HK-2 (cell line): ENCODE data around the gene AJUBA.
"Not testable (repeated sequence)": the region's sequence is repeated elsewhere in the genome, so short reads cannot be mapped to it uniquely, and the experiment has no call there.

ENCODE experiments used
- DNase-seq: peaks from one replicate; pipeline ENCODE4 v3.0.0-alpha.2; 2018; ENCODE audit not compliant: unreplicated experiment

Gene AJUBA

DNA sequence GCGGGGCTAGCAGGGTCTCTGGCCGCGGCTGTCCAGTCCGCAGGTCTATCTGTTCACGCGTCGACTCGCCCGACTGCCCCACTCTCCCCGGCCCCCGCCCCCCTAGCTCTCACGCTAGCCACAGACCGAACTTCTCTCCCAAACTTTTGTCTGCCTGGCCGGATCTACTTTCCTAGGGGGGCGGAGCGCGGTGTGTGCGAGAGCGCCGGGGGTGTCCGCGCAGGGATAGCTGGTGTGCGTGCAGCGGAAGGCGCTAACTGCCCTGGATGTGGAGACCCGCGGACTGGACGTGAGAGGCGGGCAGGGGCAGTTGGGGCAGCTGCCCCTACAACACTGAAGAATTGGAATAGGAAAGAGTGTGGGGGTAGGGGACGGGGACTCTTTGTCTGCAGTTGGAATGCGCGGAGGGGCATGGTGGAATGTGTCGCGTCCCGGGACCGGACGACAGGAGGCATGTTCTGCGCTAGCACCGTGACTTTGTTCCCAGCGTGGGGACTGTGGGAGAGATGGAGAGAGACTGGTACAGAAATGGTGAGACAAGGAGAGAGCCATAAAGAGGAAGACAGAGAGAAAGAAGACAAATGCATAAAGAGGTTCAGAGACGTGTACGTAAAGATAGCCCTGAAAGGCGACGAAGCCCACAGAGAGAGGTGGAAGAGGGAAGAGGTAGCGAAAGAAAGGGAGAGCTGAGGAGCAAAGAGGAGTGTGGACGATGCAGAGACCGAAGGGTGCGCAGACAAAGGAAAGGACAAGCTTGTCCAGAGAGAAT is at the start of gene AJUBA:
TSS of gene AJUBA (minus strand) at position 75 of the 769 bp plus-strand sequence. CDS start 285 bp downstream, outside the sequence.
- peak; percentile 93 for DNase-seq

DNA sequence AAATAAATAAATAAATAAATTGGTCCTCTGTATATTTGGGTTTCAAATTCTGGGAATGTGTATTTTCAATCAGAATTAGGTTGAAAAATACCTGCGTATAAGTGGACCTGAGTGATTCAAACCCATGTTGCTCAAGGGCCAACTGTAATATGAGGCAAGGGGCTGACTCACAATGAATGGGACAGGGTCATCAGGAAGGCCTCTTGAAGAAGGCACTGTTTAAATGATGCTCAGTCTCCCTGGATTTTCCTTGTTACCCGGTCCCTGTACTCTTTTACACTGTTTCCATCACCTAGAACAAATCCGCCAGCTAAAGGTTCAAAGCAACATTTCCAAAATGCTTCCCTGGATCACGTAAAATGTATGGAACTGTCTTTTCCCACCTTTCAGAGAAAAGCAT is 48.6 kb upstream of the AJUBA start:
- DNase-seq, result no peak

DNA sequence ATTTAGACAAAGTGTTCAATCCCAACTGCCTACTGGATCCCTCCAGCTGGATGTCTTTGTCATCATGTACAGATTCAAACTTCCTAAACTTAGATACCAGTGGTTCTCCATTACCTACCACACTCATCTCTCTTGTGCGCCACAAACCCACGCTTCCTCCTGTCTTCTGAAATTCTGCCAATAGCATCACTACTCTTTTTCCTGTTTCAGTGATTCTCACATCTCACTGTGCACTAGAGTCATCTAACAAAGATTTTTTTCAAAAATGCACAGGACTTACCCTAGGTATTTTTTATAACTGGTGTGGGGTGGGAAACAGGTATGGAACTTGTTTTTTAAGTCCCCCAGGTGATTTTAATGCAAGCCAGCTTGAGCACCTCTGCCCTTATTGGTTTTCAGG is 46.4 kb upstream of the AJUBA start:
- DNase-seq, result no peak

DNA sequence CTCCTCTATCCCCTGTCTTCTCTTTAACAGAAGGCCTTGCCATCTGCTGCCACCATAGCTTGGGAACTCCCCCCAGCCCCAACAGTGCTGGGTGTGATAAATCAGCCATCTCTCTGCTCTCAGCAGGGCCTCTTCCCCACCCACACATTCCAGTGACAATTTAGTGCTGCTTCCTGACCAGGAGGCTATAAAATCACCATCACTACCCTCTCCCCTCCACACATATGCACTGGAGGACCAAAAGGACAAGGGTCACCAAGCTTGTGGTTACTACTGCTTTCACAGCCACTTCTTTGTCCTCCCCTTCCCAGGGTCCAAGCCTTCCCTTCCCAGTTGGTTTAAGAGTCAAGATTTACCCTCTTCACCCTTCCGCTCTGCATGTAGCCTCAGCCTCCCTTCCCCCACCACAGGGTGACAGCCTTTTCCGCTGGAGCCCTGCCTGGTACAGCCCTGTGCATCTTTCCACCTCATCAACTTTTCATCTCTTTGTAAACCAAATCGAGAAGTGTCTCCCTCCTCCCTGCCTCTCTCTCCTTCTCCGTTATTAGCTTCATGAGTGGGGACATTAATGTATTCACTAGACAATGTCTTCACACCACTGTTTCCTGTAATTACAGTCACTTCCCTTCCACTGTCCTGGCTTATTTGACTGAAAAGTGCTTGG is 42.9 kb upstream of the AJUBA start:
- DNase-seq, result no peak

DNA sequence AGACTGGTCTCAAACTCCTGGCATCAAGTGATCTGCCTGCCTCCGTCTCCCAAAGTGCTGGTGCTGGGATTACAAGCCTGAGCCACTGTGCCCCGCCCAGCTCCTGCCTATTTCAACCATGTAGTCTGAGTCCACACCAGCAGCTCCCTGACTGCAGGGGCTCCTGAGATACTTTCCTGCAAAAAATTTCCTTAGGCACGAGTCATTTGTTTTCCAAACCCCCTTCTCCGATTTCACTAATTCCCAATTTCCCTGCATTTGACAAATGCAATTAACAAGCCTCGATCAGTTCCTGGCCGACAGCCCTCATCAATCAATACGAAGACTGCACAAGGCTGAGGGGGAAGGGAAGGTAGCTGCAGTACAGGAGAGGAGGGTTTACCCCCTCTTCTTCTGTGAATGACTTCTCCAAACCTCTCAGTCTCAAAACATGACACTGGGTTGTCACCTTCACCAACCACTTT is 42.3 kb upstream of the AJUBA start:
- DNase-seq, result no peak

DNA sequence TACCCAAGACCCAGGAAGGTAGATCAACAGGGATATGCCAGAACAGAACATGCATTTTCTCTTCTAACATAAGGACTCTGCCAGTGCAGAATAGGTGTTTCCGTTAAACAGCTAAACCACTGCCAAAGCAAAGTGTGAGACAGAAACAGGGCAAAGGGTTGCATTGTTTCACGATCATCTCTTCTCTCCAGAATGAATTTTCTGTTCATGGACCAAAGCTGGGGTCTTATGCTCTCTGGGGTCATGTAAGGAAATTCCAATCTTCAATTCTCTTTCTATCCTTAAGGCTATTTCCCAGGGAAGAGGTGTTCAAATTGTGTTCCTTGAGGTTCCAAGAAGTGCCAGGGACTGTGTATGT is 41.4 kb upstream of the AJUBA start:
- no peak for DNase-seq

DNA sequence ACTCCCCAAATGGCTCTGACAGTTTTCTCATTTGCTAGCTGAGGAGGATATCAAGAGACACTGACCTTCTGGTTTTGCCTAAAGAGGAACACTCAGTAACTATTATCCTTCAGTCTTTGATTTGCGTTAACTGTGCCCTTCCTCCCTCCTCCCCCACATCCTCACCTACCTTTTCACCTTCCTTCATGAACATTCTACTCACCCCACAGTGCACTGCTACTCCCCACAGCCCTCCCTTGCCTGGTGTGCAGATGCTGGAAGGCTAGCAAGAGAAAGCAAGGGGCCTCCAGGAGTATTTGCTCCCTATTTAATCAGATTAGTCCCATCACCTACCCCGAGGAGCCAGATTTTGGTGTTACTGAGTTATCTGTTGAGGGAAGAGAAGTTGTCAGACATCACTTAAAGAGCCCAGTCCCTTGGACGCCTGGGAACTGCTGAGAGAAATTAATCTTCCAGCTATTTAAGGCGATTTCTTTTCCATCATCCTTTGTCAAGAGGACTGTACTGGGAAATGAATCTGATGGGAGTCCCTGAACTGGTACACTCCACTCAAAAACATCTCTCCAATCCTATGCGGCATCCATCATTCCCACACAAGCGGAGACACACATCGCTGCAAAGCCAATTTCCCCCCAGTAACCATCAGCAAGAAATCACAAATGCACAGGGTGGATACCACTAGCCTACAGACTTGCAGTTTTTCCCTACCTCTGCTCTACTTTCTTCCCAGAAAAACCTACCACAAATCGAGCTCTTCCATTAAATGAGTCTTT is 40.9 kb upstream of the AJUBA start:
- DNase-seq, result no peak

DNA sequence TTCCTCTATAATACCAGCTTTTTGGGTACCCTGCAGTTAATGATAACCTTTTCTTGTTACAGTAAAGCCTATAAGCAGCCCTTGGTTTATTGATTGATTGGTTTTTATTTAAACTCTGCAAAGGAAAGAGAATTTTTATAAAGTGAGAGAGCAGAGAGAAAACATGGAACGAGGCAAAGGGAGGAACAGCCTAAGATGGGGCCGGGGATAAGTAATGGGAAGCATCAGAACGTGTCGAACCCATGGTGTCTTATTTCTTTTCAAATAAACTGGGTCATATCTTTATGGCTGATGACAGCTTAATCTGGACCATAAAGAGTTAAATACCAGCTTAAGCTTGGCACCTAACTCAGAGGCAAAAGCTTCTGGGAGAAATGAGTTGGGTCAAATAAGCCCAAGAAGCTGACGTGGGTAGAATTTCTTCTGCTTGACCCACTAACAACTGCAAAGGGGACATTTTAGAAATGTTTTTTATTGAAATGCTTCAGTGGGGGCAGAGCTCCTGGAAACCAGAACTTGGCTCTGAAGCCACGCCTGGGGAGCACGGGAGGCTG is 39.6 kb upstream of the AJUBA start:
- DNase-seq, result no peak

DNA sequence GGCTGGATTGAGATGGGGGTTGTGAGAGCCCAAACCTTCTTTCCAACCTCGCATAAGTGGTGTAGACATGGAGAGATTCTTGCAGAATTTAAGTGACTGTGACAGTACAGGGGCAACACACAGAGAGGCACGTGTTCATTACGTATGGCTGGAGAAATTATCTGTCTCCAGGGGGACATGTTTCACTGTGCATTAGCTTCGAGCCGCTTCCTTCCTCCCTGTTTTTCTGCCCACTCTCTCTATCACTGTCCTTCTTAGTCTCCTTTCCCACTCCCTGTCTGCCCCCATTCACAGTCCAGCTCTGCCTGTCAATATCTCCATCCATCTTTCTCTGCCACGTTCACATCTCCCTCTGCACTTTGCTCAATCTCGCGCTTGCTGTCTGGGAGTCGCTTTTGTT is 39.1 kb upstream of the AJUBA start:
- no peak for DNase-seq

DNA sequence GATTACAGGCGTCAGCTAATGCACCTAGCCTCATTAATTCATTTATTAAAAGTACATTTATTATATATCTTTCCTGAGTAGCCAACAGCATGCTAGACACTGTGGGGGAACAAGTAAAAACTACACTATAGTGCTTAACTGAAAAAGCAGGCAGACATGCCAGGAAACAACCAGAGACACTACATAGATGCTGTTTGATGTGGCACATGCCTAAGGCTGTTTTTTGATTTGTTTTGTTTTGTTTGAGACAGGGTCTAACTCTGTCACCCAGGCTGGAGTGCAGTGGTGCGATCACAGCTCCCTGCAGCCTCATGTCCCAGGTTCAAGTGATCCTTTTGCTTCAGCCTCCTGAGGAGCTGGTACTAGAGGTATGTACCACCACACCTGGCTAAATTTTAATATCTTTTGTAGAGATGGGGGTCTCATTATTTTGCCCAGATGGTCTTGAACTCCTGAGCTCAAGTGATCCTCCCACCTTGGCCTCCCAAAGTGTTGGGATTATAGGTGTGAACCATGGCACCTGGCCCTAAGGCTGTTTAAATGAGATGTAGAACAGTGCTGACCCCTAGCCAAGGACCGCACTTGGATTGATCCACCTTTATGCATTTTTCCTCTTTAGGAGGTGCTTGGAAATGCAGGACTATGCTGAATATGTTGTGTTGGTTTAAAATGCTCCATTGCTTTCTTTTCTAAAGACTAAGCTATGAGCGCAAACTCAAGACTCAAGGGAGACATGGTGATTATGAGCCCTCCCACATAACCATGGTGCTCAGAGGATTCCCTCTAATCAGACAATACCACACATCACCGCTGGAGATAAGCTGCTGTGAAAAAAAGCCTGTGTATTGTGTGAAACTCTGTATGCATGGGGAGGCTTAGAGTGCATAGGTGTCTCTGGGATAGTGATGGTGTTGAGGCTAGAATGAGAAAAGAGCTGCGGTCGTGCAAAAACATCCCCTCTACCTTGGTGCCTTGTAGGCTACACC is 38.1 kb upstream of the AJUBA start:
- DNase-seq, result no peak

DNA sequence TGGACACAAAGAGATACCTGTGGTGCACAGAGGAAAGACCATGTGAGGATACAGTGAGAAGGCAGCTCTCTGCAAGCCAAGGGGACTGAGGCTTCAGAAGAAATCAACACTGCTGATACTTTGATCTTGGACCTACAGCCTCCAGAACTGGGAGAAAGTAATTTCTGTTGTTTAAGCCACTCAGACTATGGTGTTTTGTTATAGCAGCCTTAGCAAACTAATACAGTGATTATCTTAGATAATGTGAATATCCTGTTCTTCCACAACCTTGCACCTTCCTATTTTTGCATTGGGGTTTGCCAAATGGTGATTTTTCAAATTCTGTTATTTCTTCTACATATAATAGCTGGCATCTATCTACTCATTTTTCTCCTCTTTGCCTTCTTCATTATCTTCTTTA is 35.8 kb upstream of the AJUBA start:
- no peak for DNase-seq

DNA sequence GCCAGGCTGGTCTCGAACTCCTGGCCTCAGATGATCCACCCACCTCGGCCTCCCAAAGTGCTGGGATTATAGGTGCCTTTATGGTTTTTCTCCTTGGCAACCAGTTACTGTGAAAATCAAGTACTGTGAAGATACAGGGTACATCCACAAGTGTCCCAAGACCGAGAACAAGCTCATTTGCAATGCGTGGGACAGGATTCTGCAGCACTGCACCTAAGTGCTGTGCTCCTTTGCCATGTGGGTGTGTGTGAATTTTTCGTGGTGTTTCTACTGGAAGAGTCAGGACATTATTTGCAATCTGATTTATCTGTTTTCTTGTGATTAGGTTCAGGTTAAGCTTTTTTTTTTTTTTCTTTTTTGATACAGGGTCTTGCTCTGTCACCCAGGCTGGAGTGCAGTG is 34.7 kb upstream of the AJUBA start:
- no peak for DNase-seq

DNA sequence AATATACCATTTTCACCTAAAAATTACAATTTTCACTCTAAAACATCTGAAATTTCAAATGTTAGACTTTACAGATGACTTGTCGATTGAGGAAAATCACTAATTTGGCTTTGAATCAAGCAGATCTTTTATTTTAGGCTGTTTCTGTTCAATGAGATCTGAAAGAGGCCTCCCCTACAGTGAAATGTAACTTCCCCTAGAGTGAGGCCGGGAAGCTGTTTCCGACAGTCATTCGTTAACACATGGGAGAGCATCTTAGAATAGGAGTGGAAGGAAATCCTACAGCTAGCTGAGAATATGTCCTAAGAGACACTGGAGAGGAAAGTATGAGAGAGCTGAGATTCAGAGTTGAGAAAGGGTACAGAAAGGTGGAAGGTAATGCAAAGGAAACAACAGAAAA is 33.3 kb upstream of the AJUBA start:
- DNase-seq, result no peak

DNA sequence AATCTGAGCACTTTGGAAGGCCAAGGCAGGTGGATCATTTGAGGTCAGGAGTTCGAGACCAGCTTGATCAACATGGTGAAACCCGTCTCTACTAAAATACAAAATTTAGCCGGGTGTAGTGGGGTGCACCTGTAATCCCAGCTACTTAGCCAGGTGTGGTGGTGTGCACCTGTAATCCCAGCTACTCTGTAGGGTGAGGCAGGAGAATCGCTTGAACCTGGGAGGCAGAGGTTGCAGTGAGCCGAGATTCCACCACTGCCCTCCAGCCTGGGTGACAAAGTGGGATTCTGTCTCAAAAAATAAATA is 31.4 kb upstream of the AJUBA start:
- DNase-seq, result not testable (repeated sequence)

DNA sequence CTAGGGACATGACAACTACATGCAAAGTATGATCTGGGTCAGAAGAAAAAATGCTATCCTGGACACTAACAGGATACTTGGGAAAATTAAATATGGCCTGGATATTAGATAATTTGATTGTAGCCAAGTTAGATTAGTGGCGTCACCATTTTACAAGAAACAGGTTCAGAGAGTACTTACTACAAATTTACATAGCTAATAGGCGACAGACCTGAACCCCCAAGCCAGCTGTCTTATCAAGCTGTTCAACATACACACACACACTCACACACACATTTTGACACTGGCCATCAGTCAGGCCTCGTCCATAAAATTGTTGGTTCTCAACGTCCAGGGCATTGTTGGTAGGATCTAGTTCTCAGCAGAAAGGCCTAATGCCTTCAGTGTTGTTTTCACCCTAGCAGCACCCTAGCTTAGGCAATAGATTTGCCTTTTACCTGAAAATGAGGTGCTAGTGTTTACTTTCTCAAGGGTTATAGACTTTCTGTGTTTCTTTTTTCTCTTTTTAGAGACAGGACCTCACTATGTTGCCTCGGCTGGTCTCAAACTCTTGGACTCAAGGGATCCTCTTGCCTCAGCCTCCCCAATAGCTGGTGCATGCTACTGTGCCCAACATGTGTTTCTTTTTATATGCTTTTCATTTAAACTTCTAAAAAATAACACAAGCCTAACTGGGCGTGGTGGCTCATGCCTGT is 30.9 kb upstream of the AJUBA start:
- DNase-seq, result no peak

DNA sequence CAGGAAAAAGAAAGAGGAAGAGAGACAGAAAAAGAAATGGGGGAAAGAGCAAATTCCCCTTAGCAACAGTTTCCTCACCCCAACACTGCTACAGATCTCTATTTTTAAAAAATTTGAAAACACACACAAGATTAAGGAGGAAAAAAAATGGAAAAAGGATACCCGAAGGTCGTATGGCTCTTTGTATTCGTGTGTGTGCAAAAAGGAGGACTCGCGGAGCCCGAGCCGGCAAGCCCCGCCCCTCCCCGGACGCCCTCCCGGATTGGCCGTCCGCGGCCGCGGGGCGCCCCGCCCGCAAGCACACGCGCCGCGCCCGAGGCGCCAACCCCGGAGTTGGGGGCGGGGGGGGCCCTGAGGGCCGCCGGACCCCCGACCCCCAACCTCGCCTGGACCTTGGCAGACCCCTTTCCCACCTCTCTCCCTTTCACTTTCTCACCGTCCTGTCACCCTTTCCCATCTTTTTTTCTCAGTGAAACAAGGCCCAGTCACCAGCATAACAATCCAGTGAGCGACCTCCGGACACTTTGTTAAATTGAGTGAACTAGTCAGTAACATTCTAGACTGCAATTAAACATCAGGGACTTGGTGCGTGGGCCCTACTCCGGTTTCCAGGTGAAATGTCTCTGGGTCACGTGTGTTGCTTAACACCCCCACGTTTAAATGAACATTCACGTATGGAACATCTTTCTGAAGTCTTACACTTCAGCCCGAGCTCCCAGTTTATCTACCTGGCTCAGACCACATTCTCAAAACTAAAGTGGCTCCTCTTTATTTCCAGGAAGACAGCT is 27.8 kb upstream of the AJUBA start, which contains the start of gene C14orf93:
TSS of gene C14orf93 (minus strand) at position 205 of the 788 bp plus-strand sequence. CDS start 11,120 bp downstream, outside the sequence.
- peak; percentile 59 for DNase-seq

DNA sequence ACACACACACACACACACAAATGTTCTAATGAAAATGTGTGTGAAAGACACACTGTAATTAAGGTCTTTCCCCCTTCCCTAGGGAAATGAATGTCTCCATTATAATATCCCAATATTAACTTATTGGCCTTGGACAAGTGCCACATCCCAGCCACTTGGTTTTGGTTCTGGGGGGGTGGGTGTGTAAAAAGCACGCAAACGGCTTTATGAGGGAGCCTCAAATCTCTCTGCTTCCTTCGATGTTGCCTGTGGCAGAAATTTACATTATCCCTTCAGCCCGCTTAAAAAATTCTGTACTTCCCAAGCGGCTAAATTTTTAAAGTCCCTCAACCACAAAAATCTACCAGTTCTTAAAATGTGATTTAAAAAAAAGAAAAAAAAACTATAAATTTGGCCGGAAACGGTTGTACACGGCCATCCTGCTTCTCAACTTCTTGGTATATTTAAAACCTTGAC is 27.2 kb upstream of the AJUBA start:
- no peak for DNase-seq

DNA sequence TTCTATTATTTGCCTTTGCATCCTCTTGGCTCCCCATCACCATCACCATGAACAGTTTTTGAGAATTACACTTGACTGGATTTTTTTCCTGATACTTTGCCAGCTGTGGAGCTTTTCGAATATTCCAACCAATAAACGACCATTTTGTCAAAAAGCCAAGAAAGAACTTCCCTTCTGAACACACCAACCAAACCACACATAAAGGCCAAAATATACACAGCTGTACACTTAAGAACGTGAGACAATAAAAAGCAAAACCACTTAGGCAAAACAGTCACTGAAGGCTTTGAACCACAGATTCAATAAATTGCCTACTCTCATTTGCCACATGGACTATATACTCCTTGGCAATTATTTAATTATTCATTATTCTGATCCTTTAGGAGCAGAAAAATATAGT is 26.5 kb upstream of the AJUBA start:
- no peak for DNase-seq

DNA sequence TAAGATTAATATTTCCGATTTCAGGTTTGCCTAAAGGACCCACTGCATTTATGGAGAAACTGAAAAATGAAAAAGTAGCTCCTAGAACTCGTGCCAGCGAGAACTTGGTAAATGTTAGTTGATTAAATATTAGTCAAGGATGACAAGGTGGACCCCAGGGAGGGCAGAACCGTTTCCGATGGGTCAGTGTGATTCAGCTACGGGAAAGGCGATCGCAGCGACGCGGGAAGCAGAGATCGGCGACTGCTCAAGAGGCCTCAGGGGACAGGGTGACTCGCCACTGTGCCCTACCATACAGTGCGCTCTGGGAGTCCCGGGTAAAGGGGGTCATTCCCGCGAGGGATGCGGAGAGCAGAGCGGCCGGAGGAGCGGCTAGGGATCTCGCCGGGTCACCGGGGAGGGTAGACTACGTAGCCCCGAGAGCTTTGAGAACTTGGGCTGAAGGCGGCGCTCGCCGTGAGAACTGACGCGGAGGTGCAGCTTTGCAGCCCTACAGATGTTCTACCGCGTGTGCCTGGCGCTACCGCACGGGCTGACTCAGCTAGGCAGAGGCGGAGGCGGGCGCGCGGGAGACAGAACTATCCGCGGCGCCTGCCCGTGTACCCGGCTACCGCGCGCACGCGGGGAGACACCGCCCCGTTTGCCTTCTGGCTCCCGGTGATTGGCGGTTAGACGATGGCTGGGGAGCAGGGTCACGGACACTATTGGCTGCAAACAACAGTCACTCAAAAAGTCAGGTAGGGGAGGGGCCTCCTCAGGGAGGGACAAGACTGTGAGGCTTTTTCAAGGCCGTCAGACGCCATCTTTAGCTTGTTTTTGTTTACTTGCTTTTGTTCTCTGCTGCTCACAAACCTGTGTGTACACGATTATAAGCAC is 24.4 kb upstream of the AJUBA start:
- peak; percentile 97 for DNase-seq
